HG02884 (cell line): ENCODE measurements around the gene PACS1.

Source experiments
- ATAC-seq: cut with Tn5 transposase; IDR thresholded peaks from one replicate; pipeline ENCODE4 v1.9.1; 2021; ENCODE audit warnings: mild to moderate bottlenecking, moderate library complexity; ENCODE audit not compliant: unreplicated experiment

Gene PACS1

DNA sequence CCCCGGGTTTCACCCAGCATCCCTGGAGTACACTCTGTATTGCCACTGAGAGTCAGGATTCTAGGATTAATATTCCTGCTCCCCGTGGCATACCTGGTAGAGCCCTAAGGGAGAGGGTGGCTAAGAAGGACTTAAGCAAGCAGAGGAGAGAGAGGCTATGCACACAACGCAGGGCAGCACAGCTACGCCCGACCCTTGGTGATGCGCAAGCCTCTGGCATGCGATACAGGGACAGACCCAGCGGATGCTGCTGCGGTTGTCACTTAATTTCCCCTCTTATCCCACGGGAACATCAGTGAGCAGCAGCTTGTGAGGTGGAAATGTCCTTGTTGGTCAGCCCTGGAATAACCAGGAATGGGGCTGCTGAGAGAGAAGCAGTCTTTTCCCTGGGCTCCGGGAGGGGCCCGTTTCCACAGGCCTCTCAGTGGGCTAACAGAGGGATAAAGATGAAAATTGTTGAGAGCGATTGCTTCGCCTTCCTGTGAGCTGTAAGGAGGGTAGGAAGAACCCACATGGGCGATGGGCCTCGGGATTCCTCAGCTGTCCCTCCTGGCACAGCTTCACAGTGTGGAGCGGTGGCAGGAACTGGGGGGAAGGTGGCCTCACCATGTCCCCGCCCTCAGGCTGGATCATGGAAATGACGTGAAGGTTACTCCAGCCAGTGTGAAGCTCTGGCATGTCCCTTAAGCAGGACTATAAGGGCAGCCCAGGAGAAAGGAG is 149.9 kb downstream of the PACS1 start:
- ATAC-seq: no peak

DNA sequence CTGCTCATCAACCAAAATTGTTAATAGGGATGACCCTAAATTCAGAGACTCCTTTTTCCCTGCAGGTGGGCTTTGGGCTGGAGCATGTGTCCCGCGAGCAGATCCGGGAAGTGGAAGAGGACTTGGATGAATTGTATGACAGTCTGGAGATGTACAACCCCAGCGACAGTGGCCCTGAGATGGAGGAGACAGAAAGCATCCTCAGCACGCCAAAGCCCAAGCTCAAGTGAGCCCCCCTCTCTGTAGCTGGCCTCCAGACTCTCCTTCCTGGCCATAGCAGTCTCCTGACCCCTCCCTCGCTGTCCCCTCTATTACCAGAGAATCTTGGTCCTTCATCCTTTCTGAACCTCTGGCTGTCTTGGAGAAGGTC is 150.5 kb downstream of the PACS1 start:
- ATAC-seq: no peak

DNA sequence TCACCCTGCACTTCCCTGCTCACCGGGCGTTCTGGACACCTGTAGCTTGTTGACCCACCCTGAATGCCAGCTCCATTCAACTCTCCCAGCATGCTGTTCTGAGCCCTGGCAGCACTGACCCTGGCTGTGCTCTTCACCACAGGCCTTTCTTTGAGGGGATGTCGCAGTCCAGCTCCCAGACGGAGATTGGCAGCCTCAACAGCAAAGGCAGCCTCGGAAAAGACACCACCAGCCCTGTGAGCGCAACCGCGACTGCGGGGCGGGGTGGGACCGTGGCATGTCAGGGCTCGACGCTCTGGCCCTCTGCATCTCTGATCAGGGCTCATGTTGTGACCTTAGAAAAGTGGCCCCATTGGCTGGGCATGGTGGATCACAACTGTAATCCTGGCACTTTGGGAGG is 150.9 kb downstream of the PACS1 start:
- no peak for ATAC-seq

DNA sequence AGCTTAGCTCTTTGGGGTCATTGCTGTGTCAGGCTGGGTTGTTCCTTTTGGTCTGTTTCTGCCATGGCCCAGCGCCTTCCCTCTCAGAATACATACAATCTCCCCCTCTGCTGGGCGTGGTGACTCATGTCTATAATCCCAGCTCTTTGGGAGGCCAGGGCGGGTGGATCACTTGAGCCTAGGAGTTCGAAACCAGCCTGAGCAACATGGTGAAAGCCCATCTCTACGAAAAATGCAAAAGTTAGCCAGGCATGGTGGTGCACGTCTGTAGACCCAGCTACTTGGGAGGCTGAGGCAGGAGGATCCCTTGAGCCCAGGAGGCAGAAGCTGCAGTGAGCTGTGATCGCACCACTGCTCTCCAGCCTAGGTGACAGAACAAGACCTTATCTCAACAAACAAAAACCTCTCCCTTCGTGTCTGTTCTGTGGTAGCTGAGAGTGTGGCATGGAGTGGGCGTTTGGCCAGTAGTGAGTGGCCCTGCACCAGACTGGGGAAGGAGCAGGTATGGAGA is 151.7 kb downstream of the PACS1 start:
- no peak for ATAC-seq

DNA sequence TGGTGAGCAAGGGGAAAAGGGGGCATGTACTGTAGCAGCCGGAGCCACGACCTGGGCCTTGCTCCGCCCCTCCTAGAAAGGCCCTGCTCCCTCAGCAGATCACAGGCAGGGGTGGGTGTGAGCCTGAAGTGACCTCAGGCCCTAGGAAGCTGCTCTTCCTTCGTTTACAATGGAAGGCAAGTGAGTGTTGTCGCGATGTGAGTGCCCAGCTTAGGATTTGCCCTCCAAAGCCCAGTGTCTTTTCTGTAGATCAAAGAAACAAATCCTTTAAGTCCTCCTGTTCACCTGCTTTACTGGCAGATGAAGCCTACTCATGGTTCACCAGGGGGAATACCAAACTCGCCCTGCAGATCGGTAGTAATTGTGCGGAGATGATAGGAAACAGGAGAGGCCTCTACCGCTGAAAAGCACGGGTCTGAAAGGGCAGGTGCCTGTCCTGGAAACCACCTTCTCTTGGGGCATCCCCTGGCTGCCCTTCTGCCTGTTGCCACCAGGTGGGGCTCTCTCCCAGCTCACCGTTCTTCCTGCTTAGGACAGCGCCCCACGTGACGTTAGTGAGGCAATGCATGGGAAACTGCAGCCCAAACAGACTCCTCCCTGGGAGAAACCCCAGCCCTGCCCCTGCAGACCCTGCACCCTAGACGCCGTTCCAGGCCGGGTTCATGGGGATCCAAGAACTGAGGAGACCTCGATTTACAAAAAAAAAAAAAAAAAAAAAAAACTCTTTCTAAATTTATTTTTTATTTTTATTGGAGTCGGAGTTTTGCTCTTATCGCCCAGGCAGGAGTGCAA is 152.5 kb downstream of the PACS1 start:
- peak; percentile 72 for ATAC-seq

DNA sequence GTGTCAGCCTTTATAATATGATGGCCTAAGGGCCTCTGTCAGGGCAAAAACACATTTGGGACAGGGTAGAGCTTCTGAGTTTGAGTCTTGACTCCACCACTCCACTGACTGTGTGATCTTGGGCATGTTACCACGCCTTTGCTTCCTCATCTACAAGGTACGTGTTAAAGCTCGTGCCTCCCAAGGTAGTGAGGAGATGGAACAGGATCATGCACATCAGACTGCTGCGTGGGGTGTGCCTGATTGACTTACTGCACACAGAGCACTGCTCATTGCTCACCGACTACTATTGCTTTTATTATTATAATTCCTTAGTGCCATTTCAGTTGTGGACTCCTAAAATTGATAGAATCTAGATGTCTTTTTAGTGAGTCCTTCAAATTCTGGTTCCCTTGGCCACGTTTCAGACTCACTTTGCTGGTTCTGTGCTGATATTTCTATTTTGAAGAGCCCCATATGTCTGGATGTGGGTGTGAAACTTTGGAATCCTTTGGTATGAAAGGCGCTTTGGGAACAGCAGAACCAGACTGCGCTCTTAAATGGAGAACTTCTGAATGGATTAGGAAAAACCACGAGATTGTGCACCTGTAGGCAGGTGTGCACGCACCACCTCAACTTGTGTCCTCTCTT is 154.3 kb downstream of the PACS1 start:
- ATAC-seq: no peak

DNA sequence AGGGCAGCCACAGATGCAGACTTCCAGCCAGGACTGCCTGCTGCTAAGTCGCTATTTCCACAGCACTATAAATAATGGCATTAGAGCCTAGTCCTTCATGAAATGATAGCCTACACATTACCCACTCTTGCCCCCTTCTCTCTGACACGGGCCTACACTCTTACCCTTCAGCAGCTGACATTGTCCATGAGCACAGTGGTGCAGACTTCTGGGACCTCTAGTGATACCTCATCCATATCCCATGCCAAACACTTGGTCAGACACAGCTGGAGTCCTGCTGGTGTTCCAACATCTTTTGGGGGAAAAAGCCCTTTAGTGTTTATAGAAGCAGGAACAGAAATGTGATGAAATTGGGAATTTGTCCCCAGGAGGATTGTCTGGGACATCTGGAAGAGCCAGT is 155.0 kb downstream of the PACS1 start:
- no peak for ATAC-seq

DNA sequence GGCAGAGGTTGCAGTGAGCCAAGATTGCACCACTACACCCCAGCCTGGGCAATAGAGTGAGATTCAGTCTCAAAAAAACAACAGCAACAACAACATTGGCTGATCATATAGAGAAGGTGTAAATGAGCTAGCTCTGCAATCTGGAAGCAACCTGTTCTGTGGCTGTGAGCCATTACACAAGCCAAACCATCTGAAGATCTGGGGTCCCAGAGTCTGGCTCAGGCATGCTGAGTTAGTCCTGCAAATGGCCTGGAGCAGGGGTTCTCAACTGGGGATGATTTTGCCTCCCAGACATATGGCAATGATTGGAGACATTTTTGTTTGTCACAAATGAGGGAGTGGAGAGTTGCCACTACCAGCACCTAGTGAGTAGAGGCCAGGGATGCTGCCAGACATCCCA is 156.0 kb downstream of the PACS1 start:
- ATAC-seq: no peak

DNA sequence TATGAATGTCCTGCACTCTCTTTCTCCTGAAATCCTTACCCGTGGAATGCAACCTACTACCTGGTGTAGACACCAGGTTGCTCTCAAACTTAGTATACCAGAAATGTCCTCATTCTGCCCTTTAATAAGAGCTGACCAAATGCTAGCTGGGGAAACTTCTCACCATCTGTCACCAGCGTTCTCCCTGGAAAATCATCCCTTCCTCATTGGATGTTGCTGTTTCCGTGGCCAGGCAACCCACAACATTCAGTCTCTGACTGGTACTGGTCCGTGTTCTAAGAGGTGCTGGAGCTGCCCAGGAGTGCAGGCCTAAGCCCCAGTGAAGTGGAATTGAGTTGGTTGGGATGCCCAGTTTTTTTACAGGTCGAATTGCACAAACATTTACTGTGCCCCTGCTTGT is 157.6 kb downstream of the PACS1 start:
- no peak for ATAC-seq

DNA sequence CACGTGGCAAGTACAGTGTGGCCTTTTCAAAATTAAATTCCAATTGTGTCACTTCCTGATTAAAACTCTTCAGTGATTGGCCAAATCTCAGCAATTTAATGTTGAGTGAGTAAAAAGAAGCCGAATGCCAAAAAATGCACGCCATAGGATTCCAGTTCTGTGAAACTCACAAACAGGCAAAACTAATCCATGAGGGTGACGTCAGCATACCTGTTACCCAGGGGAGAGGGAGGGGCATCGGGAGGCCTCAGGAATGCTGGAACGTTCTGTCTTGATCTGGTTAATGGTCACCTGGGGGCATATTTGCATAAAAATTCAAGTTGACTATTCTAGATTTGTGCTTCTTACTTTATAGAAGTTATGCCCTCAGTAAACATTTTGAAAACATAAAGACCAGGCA is 158.4 kb downstream of the PACS1 start:
- no peak for ATAC-seq

DNA sequence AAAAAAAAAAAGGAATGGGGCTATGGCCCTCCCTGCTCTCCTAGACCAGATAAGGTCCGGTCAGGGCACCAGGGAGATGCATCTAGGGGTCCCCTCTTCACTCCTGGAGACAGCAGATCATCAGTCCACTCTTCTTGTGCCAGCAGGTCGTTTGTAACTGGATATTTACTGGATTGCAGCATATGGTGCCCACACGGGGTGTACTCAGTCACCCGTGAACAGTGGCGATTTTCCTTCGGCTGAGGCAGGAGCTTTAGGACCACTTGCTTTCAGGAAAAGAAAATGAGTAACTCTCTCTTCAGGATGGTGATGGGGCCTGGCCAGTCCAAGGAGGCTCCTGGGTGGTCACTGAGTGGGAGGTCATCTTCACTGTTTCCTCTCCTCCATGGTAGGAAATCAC is 160.1 kb downstream of the PACS1 start:
- ATAC-seq: no peak

DNA sequence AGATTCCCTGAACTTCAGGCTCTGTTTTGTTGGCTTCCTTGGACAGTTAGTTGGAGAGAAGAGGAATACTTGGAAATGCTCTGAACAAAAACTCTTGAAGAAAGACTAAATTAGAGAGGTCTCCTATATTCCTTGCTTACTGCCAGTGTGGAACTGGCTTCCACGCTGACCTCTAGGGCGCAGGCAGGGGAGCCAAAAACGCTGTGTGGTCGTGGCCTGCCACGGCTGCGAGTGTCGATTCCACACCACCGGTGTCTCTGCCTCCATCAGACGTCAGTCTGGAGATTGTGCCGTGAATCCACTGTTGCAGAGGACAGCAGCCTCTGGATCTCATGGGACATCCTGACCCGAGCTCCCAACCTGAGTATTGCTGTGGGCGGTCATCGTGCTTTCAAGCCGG is 160.9 kb downstream of the PACS1 start:
- ATAC-seq: no peak

DNA sequence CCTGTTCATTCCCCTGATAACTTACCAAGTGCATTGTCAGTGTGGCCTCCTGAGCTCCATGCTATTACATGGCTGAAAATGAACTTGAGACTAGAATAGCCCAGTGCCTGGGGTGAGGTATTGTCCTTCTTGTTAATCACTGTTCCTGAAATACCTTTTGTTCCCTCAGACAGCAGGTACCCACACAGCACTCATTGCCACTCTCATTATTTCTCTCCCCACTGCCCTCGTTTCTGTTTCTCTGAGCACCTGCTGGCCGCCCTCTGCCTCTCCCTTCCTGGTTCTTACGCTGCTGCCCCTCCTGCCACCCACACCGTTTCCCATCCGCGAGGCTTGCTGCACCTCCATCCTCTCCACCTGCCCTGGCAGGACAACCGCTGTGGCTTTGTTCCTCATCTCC is 161.5 kb downstream of the PACS1 start:
- ATAC-seq: no peak

DNA sequence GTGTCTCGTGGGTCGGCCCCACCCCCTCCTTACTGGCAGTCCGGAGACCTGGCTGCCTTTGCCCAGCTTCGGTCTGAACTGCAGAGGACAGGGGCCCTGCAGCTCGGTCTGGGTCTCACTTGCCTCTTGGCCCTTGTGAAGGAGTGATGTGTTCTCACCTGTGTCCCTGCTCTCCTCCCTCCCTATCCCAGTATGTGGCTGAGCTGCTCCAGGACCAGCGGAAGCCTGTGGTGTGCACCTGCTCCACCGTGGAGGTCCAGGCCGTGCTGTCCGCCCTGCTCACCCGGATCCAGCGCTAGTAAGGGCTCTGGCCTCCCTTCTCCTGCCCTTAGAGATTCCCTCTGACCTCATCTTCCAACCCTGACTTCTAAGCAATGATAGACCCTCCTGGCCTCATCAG is 162.7 kb downstream of the PACS1 start:
- ATAC-seq: no peak

DNA sequence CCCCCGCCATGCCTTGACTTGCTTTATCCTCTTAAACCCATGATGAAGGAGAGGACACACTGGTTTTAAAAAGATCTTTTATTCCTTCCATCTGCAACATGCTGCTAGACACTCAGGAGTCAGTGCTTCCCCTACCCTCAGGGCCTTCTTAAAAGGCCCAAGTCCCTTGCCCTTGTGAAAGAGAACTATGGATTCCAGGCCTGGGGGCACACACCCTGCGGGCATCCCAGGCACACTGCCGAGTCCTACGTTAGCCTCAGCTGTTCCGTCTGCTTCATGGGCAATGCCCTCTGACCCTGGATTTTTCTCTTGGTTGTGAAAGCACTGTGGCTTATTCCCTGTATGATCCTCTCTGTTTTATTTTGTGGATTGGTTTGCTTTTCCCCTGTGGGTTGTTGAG is 163.2 kb downstream of the PACS1 start:
- no peak for ATAC-seq

DNA sequence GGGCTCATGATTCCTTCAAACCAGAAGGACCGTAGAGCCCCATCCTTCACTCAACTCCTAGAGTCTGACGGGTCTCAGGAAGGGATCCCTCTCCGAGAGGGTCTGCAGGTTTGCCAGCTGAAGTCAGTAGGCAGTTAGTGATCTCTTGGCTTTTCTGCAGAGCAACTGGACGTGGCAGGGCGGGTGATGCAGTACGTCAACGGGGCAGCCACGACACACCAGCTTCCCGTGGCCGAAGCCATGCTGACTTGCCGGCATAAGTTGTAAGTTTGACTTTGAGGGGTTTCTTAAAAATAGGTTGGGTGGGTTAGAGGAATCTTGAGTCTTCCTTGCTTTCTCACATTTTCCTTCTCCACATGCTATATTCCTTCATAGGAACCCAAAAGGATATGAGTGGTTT is 165.1 kb downstream of the PACS1 start:
- ATAC-seq: no peak

DNA sequence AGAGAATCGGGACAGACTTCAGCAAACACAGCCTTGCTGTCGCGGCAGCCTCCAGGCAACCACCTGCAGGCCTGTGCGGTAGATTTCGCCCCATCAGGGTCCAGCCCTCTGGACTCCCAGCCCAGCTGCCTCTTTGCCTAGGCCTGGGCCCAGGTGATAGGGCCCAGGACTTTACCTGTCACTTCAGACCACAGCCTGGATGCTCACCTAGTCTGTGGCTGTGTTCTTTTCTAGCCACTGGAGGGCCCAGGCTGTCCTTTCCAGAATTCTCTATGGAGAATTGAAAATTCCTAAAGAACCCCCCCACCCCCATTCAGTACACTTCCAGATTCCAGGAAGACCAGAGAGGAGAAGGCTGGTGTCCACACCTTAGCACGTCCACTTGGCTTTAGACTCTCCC is 167.8 kb downstream of the PACS1 start:
- ATAC-seq: no peak

DNA sequence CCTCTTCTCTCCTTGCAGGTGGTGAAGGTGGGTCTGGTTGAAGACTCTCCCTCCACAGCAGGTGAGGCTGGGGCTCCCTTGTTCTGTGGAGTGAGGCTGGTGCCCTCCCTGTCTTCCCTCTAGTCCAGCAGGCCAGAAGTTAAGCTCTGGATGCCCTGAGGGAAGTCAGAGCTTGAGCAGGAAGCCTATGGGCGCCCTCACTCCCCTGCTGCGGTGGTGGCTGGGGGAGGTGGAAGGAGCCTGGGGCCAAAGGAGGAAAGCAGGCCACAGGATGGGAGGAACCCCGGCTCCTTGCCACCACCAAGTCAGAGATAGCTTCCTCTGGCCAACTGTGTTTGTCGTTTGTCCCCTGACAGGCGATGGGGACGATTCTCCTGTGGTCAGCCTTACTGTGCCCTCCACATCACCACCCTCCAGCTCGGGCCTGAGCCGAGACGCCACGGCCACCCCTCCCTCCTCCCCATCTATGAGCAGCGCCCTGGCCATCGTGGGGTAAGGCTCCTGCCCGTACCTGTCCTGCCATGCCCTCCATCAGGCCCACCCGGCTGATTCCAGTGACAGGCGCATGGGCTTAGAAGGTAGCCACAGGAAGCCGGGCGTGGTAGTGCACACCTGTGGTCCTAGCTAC is 168.8 kb downstream of the PACS1 start:
- no peak for ATAC-seq

DNA sequence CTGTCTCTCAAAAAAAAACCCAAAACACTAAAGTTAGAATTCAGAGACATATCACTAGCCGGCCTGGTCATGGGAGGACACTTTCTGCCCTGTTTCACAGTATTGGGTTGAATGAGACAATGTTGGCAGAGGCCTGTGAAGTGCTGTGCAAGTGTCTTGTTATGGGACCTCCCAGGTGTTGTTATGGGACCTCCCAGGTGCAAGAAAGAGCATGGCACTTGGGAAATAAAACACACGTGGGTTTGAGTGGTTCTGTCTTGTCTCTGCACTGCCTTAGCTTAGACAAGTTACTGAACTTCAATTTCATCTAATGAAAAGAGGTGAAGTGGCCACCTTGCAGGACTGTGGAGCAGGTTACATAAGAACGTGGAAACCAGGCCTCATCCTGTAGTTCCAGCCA is 169.4 kb downstream of the PACS1 start:
- ATAC-seq: no peak

DNA sequence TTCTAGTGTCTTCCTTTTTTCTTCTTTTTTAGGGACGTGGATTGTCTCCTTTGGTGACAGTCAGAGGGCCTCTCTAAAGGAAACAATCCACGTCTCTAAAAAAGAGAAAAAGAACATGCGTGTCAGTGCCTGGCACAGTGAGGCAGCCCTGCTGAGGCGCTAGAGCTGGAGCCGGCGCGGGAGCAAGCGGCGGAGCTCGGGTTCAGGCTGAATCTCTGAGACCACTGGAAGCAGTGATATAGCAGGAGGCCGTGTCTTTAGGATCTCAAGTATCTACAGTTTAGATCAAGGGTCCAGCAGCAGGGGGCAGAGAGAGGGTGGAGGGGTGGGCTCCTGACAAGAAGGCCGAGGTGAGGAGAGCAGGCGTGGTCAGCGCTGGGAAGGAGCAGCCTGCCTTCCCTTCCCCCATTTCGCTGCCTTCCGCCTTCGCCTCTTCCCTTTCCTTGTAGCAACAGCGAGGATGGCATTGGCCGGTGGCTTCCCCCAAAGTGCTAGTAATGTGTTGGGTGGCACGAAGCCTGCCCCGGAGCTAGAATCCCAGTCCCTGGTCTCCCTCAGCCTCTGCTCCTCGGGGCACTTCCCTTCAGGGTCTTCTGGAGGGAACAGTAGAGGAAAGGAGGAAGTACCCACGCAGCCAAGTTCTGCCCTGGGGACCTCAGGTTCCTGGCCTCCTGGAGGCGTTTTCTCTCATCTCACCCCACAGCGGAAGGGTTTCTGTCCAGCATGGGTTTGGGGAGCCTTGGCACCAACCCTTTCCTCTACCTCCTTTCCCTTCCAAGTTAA is 170.1 kb downstream of the PACS1 start:
- no peak for ATAC-seq

DNA sequence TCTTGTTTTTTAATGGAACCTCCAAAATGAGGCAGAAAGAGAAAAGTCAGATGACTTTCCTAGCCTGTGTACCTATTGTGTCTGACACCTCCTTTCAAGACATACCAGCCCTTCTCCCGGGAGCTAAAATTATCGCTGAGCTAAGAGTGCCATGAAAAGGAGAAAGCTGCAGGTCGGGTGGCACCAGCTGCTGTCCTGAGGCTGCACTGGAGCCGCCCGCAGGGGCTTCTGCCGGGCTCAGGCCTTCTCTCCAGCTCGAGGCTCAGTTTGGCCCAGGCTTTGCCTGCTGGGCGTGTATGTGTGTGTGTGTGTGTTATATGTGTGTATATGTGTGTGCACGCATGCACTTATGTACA is 170.7 kb downstream of the PACS1 start:
- no peak for ATAC-seq
